HG03060 (cell line): ENCODE measurements around the gene FBXL2.
"Not testable (repeated sequence)": the region's sequence is repeated elsewhere in the genome, so short reads cannot be mapped to it uniquely, and the experiment has no call there.

Experiments used
- ATAC-seq: cut with Tn5 transposase; IDR thresholded peaks from one replicate; pipeline ENCODE4 v1.9.1; 2021; ENCODE audit warnings: low read depth, moderate number of reproducible peaks; ENCODE audit not compliant: unreplicated experiment

Gene FBXL2

DNA sequence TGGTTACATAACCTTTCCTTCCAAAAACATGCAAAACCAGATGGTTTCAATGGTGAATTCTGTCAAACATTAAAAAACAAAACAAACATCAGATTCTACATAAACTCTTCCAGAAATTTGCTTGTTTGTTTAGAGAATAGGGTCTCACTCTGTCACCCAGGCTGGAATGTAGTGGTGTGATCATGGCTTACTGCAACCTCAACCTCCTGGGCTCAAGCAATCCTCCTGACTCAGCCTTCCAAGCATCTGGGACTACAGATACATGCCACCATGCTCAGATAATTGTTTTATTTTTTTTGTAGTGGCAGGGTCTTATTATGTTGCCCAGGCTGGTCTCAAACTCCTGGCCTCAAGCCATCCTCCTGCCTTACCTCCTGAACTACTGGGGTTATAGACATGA, 36.1 kb downstream of the FBXL2 start:
- ATAC-seq = no peak

DNA sequence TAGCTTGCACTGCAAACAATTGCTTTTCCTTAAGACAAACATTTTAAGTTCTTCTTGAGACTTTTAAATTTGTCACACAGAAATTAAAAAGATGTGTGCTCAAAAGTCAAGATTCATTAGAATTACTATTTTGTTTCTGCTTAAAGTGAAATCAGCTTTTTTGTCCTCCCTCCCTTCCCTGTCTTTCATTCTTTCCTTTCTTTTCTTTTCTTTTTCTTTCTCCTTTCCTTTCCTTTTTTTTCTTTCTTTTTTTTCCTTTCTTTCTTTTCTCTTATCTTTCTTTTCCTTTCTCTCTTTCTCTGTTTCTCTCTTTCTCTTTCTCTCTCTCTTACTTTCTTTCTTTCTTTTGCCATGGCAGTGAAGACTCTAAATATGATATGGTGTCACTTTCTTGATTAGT, 37.8 kb downstream of the FBXL2 start:
- no peak for ATAC-seq

DNA sequence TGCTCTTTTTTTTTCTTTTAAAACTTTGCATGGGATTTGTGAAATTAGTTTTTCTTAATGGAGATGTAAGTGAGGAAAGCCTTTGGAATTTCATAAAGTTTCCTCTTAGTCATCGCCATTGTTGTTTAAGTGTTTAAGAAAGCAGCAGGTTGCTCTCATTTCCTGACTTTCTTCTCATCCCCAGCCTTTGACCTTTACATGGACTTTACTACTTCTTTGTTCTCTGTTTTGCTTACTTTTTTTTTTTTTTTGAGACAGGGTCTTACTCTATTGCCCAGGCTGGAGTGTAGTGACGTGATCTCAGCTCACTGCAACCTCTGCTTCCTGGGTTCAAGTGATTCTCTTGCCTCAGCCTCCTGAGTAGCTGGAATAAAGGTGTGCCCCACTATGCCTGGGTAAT, 38.6 kb downstream of the FBXL2 start:
- ATAC-seq = no peak

DNA sequence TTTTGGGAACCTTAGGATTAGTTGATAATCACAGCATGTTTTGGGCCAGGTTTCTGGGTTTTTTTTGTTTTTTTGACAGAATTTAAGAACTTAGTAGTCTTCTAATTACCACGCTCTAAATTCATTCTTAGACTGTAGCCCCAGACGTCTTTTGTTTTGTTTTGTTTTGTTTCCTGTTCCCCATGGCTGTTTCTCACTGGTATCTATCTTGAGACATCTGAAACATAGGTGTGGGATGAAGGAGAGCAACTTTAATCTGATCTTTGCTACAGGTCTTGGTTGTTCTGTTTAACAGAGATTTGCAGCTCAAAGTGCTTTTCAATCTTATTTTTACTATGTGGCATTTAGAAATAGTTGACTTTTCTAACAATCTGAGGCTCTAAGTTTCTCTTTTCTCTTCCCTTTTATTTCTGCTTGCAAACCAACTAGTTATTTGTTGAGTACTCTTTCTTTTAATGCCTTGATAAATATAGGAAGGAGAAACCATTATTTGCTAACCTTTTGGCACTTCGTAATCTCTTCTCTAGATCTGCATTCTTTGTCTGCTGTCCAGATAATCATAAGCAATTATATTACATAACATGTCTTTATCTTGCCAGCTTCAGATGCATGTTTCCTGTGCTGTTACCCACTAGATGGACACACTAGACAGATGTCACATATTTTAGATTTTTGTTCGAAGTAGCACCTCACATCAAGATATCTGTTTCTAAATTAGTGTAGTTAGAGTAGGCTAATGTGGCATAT, 40.9 kb downstream of the FBXL2 start:
- ATAC-seq = no peak

DNA sequence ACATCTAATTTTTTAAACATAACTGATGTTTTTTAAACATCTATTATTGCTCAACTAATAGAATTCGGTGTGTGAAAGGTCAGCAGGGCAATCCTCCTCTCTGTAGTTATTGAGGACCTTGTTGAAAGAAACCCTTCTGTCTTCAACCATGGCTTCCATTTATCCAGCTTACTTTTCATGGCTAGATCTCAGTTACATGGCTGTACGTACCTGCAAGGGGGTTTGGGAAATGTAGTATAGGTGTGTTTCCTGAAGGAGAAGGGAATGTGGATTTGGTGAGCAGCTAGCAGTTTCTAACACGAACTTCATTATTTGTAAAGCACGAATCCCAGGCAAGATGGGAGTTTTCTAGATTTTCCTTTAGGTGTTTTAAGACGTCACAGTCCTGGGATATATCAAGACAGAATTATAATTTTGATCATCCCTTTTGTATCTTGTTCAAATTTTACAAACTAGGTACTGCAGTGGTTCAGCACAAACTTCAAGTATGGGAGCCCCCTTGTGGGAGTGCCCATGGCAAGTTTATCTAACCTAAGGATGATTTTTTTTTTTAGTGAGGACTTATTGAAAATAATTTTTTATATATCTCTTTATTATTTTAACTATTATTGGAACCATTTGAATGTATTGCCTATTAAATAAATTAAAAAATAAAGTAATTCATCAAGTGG, 41.6 kb downstream of the FBXL2 start:
- ATAC-seq = no peak

DNA sequence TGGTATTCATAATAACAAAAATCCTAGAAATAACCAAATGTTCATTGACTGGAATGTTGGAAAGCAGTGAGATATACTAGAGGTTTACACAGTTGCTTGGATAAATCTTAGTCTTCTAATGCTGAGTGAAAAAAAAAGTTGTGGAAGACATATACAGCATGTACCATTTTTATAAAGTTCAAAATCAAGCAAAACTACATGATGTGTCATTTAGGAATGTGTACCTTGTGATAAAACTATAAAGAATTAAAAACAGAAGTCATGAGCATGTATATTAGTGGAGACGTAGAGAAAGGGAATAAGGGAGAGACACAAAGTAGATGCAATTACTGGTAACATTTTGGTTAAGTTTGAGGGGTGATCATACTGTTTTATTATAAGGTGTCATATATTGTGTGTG, 45.2 kb downstream of the FBXL2 start:
- ATAC-seq = no peak

DNA sequence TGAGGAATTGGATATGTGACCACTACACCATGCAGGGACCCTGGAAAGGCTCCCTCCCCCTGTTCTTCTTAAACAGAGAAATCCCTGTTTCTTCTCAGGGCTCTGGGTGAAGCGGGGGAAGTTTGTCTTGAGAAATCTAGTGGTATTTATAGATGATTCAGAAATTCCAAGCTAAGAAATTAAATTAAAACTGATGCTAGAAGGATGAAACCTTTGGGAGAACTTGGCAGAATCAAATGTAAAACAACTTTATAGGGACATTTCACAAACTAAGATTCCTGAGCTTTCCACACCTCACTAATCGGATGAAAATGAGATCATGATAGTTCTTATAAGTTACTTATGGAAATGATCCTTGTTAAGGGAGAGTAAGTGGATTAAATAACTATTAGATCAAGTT, 54.2 kb downstream of the FBXL2 start:
- no peak for ATAC-seq

DNA sequence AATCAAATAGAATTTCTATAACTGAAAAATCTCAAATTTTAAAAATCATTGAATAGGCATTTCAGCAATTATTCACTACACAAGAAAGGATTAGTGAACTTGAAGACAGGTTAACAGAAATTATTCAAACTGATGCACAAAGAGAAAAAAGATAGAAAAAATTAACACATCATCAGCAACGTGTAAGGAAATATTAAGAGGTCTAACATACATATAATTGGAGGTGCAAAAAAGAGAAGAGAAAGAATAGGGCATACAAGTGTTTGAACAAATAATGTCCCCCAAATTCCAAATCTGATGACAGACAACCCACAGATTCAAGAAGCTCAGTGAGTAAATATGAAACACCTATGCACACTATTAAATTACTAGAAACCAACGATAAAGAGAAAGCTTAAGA, 57.1 kb downstream of the FBXL2 start:
- ATAC-seq = no peak

DNA sequence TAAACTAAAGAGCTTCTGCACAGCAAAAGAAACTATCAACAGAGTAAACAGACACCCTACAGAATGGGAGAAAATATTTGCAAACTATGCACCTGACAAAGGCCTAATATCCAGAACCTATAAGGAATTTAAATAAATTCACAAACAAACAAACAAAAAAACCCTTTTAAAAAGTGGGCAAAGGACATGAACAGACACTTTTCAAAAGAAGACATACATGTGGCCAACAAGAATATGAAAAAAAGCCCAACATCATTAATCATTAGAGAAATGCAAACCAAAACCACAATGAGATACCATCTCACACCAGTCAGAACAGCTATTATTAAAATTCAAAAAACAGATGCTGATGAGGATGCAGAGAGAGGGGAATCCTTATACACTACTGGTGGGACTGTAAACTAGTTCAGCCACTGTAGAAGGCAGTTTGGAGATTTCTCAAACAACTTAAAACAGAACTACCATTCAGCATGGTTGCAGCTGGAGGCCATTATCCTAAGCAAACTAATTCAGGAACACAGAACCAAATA, 61.8 kb downstream of the FBXL2 start:
- ATAC-seq = not testable (repeated sequence)

DNA sequence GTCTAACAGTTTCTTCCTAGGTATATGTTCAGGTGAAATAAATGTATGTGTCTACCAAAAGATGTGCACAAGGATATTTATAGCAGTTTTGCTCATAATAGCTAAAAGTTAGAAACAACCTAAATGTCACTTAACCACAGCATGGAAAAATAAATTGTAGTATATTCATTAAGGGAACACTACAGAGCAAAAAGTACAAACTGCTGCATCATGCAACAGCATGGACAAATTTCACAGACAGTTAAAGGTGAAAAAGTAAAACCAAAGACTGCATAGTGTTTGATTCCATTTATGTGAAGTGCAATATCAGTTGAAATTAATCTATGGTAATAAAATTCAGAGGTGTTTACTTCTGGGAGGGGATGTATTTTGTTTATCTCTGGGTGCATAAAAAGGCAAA, 62.5 kb downstream of the FBXL2 start:
- no peak for ATAC-seq

DNA sequence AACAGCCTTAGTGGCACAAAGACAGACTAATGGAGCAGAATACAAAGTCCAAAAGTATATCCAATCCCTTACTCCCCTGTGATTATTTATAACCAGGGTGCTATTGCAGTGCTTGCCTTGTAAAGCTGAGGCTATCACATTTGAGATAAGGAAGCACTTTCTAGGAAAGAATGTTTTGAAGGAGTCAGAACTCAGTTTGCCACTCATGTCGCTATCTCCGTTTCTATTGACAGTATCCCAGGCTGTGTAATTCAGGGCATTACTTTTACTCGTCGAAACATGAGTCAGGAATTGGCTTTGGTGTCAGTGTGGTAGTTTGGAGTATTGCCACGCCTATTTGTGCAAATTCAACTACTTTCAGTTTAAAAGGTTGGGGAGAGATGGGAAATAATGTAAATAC, 78.4 kb downstream of the FBXL2 start:
- no peak for ATAC-seq

DNA sequence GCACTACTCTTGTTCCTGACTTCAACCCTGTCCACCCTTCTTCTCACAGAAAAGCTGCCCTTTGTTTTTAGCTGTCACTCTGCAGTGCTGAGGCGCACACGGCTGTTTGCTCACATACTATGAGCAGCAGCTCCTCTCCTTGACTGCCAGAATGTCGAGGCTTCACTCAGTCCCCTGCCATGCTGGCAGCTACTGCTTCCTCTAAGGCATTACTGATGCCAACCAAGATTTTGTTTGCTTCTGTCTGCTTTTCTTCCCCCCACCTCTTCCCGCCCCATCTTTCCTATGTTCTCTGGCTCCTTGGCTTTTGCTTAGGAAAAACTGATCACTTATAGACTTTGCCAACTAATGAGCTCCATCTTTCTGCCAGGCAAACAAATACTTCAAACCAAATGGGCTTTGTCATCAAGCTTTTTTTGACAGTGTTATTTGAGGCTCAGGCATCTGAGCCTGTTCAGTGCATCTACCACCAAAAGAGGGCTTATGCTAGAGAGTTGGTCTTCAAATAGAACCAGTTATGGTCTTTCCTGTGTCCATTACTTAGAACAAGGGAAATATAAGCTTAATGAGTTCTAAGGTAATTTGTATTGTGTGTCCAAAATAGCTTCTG, 81.0 kb downstream of the FBXL2 start:
- ATAC-seq = no peak

DNA sequence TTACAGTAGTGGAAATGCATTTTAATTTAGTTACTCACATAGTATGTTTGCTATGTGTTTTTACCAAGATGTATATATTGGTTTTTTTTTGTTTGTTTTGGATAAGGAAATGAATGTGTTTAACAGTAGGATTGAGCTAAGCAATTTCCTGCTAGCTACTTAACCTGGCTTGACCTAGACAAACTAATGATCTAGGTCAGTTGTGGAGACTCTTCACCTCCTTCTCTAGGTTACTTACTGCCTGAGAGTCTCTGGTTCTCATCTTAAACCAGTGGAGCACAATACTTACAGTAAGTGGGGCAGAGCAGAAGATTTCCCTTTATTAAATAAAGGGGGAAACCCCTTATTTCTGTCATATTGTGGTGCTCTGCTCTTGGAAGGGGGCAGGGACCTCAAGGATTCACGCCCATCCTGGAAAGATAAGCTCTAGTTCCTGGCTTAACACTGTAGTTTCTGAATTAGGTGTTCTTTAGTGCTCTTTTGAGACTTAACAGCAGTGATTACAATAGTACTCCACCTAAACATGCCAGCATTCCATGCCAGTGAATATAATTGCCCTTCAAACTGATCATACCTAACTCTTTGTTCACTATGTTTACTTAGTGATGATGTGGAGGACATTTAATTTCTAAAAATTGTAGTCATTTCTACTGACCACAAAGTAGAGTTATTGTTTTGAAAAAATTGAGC, 83.0 kb downstream of the FBXL2 start:
- no peak for ATAC-seq

DNA sequence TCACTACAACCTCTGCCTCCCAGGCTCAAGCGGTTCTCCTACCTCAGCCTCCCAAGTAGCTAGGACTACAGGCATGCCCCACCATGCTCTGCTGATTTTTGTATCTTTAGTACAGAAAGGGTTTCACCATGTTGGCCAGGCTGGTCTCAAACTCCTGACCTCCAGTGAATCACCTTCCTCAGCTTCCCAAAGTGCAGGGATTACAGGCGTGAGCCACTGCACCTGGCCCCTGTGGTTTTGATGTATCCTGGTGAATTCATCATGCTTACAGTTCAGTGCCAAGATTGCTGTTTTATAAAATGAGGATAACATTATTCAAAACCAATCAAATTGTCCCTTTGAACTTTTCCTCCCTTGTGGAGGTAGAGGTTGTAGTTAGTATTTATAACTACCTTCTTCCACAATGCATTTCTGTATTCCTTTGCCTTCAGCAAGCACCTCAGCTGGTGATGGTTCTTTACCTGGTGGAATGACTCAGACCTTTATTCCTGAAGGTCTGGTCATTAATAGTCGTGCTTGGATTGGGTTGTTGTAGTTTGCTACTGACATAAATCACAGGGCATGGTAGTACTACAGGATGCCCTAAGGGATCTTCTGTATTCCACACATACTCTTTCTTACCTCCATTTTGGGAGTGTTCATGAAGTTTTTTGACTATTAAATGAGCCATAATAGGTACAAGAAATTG, 86.0 kb downstream of the FBXL2 start:
- no peak for ATAC-seq

DNA sequence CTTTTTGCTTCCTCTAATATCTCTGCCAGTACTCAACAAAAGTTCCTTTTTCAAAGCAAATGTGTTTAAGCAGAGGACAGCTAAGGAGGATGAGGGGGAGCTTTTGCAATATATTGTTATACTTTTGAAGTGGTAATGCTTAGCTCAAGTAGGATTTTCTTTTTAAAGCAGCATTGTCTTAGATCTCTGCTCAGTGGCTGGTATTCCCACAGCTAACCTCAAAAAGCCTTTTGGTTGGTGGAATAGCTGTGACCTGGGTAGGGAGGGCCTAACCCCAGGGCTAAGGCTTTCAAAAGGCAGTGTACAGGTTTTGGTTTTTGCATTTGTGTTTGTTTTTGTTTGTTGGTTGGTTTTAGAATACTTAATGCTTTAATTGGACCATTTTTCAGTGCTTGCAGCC, 86.8 kb downstream of the FBXL2 start:
- ATAC-seq = no peak

DNA sequence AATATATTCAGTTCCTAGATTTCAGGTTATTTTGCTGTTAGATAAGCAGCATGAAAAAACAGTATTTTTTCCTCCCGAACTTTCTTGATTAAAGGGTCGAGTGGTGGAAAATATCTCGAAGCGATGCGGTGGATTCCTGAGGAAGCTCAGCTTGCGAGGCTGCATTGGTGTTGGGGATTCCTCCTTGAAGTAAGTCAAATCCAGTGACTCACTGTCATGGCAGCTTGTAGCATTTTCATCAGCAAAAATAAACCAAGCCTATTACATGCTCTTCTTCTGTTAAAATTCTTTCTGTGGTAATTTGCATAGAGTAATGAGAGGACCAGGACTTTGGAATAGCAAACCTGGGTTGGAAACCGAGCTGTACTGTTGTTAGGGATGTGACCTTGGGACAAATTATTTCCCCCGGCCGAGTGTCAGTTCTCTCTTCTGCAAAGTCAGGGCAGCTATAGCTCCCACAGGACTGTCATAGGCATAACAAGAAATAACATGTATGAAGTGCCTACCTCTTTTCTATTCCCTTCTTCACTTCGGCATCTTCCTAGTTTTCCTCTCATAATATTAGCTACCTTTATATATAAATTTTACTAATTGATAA, 87.4 kb downstream of the FBXL2 start:
- no peak for ATAC-seq

DNA sequence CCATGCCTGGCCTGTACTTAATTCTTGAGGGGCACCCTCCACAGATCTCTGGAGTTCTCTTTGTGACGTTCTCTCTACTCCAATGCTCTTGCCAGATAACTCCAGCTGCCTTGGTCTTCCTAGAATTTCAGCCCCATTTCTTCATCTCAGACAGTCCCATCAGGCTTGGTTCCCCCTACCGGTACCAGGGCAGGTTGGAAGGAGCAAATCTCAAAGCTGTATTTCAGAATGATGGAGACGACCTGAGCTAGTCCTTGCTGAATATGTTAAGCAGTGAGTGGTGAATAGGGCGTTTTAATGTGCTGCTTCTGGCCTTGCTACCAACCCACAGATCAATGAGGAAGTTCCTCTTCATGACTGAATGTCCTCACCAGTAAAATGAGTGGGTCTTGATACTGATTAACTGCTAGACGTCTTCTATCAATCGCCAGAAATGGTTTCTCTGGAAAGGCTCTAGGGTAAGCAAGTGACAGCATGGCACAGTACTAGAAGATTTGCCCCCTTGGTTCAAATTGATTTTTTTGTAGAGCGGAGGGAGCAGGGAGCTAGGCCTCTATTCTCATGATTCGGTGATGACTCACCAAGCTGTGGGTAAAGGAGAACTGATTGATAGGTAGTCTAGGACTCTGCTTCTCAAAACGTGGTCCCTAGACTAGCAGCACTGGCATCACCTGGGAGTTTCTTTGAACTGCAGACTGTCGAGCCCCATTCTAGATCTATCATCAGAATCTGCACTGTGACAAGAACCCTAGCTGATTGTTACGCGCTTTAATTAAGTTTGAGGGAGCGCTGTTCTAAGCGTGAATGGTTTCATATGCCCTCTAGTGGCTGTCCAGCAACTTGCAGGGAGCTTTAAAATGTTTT, 95.2 kb downstream of the FBXL2 start:
- ATAC-seq = no peak

DNA sequence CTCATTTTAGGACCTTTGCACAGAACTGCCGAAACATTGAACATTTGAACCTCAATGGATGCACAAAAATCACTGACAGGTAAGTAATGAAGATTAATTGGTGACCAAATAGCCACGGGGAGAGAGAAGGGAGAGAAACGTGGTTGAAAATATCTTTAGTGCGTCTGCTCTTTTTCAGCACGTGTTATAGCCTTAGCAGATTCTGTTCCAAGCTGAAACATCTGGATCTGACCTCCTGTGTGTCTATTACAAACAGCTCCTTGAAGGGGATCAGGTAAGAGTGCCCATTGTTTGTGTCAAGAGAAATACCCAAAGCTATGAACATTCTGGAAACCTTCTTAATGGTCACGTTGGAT, 95.8 kb downstream of the FBXL2 start:
- no peak for ATAC-seq

DNA sequence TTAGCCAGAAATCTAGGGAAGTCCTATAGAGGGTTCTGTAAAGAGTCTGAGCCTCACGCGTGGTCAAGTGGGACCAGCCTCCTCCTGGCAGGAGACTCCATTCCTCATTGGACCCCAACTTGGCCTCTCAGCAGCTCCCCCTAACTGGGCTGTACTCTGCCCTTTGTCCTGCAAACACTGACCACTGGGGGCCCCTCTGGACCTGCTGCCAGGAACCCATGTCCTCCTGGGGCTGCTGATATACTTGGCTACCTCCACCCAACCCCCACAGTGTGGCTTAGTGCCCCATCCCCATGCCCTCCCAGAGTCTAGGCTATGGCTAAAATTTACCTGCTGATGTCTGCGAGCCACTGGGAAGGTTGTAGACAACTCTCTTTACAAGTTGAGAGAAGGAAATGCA, 100.2 kb downstream of the FBXL2 start:
- no peak for ATAC-seq
